ENCODE measurements around the gene CYP2S1.
"Not testable (repeated sequence)": the region's sequence is repeated elsewhere in the genome, so short reads cannot be mapped to it uniquely, and the experiment has no call there.

CYP2S1 gene

GRCh38 chr19:41161903-41162302, 31.1 kb upstream of the CYP2S1 start:
- H3K27ac ChIP-seq = no peak overlapping the region
- TF ChIP-seq, protein P1, sequence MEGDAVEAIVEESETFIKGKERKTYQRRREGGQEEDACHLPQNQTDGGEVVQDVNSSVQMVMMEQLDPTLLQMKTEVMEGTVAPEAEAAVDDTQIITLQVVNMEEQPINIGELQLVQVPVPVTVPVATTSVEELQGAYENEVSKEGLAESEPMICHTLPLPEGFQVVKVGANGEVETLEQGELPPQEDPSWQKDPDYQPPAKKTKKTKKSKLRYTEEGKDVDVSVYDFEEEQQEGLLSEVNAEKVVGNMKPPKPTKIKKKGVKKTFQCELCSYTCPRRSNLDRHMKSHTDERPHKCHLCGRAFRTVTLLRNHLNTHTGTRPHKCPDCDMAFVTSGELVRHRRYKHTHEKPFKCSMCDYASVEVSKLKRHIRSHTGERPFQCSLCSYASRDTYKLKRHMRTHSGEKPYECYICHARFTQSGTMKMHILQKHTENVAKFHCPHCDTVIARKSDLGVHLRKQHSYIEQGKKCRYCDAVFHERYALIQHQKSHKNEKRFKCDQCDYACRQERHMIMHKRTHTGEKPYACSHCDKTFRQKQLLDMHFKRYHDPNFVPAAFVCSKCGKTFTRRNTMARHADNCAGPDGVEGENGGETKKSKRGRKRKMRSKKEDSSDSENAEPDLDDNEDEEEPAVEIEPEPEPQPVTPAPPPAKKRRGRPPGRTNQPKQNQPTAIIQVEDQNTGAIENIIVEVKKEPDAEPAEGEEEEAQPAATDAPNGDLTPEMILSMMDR (conservative IDR thresholded peaks at IDR 0.05) = peak; percentile 24; the same call in 1 of the 2 replicates

DNA sequence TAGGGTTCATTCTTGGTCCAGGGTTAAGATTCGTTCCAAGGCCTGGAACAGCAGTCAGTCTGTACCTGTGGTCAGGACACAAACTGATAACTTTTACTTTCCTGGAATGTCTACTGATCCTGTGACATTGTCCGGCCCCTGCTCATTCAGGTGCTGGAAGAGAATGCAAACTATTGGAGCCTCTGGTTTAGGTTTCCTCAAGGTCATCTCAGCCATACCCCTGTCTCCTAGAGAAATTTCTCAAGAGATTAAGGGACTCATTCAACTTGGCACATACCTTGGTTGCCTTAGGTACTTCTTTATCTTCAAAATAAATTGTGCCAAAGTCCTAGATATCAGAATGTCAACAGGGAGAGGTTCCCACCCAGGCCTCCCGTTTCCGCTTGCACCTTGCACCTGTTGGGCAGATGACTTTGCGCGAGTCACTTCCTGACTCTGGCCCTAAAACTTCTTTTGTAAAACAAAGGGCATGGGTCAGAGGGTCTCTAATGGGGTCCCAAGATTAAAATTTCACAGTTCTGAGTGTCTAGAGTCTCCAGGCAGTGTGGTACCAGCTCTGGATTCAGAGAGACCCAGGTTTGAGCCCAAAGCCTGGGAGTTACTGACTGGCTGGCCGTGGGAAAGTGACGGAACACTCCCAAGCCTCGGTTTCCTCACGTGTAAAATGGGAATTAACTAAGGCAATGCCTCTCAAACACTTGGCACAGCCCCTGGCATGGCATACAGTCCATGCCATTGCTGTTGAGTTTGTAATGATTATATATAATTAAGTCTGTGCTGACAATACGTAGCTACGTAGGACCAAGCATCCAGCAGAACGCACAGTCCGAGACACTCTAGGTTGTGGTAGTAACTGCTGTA, 25.8 kb upstream of the CYP2S1 start:
- TF ChIP-seq, protein P1 (conservative IDR thresholded peaks at IDR 0.05) = no peak

GRCh38 chr19:41172297-41173164, 20.5 kb upstream of the CYP2S1 start:
- H3K27ac ChIP-seq = no peak overlapping the region
- TF ChIP-seq, protein P1 (conservative IDR thresholded peaks at IDR 0.05) = no peak

More for the DNA sequence above, 25.8 kb upstream of the CYP2S1 start:
- H3K27ac ChIP-seq = no peak overlapping the region

GRCh38 chr19:41174297-41174928, 18.6 kb upstream of the CYP2S1 start:
- no peak overlapping the region for H3K27ac ChIP-seq
- TF ChIP-seq, protein P1 (conservative IDR thresholded peaks at IDR 0.05) = no peak

- no peak overlapping the region for H3K27ac ChIP-seq
- TF ChIP-seq, protein P1 (conservative IDR thresholded peaks at IDR 0.05) = no peak
These were observed 16.9 kb upstream of the CYP2S1 start for GRCh38 chr19:41175801-41176777.

GRCh38 chr19:41180173-41180572, 12.8 kb upstream of the CYP2S1 start:
- H3K27ac ChIP-seq = not testable (repeated sequence)

All from VCaP (cell line).